NCI-H510A treated with DMSO at 0.1 percent for 48 hours (cell line): Measurements from ENCODE around the gene ODAD2.
A peak's percentile ranks its signal among the peaks of the same experiment; 100 is the strongest.
"Not testable (repeated sequence)": the region's sequence is repeated elsewhere in the genome, so short reads cannot be mapped to it uniquely, and the experiment has no call there.

Experiments used
- DNase-seq: peaks from one replicate; lab custom pipeline; 2025; lab: John Stamatoyannopoulos, UW

The ODAD2 gene

GRCh38 chr10:27959093-27959715, 39.7 kb downstream of the ODAD2 start:
- no peak for DNase-seq

GRCh38 chr10:27958383-27958782, 40.5 kb downstream of the ODAD2 start:
- DNase-seq = not testable (repeated sequence)

GRCh38 chr10:27950242-27950564, 48.7 kb downstream of the ODAD2 start:
- DNase-seq = no peak

- no peak for DNase-seq
These were observed 49.2 kb downstream of the ODAD2 start for GRCh38 chr10:27949528-27950241.

- DNase-seq = no peak
These were observed 50.7 kb downstream of the ODAD2 start for GRCh38 chr10:27948186-27948585.

- DNase-seq = no peak
These were observed 51.3 kb downstream of the ODAD2 start for GRCh38 chr10:27947540-27947939.

GRCh38 chr10:27944005-27944404, 54.9 kb downstream of the ODAD2 start:
- DNase-seq = no peak

GRCh38 chr10:27914888-27915287, 84.0 kb downstream of the ODAD2 start:
- DNase-seq = no peak

- DNase-seq = no peak
These were observed 86.6 kb downstream of the ODAD2 start for GRCh38 chr10:27912231-27912630.

GRCh38 chr10:27911539-27911938, 87.3 kb downstream of the ODAD2 start:
- DNase-seq = no peak

- DNase-seq = no peak
These were observed 87.9 kb downstream of the ODAD2 start for GRCh38 chr10:27911011-27911410.

GRCh38 chr10:27908231-27908630, 90.6 kb downstream of the ODAD2 start:
- DNase-seq = no peak

GRCh38 chr10:27899485-27899884, 99.4 kb downstream of the ODAD2 start:
- peak; percentile 9 for DNase-seq

- no peak for DNase-seq
These were observed 99.8 kb downstream of the ODAD2 start for GRCh38 chr10:27899058-27899457.

GRCh38 chr10:27893358-27893954, 105.4 kb downstream of the ODAD2 start:
- DNase-seq = no peak

GRCh38 chr10:27890971-27891370, 107.9 kb downstream of the ODAD2 start:
- no peak for DNase-seq

- no peak for DNase-seq
These were observed 109.4 kb downstream of the ODAD2 start for GRCh38 chr10:27889518-27889917.

- DNase-seq = no peak
These were observed 114.7 kb downstream of the ODAD2 start for GRCh38 chr10:27884185-27884641.

- no peak for DNase-seq
These were observed 120.6 kb downstream of the ODAD2 start for GRCh38 chr10:27878281-27878680.

- DNase-seq = no peak
These were observed 133.7 kb downstream of the ODAD2 start for GRCh38 chr10:27865221-27865635.

GRCh38 chr10:27861781-27862180, 137.1 kb downstream of the ODAD2 start:
- no peak for DNase-seq

- DNase-seq = peak; percentile 7
These were observed 141.3 kb downstream of the ODAD2 start for GRCh38 chr10:27857616-27858015.

GRCh38 chr10:27844223-27844622, 154.7 kb downstream of the ODAD2 start:
- DNase-seq = no peak
